ENCODE measurements around the gene NUP210.
"Not testable (repeated sequence)": the region's sequence is repeated elsewhere in the genome, so short reads cannot be mapped to it uniquely, and the experiment has no call there.

NUP210 gene

DNA sequence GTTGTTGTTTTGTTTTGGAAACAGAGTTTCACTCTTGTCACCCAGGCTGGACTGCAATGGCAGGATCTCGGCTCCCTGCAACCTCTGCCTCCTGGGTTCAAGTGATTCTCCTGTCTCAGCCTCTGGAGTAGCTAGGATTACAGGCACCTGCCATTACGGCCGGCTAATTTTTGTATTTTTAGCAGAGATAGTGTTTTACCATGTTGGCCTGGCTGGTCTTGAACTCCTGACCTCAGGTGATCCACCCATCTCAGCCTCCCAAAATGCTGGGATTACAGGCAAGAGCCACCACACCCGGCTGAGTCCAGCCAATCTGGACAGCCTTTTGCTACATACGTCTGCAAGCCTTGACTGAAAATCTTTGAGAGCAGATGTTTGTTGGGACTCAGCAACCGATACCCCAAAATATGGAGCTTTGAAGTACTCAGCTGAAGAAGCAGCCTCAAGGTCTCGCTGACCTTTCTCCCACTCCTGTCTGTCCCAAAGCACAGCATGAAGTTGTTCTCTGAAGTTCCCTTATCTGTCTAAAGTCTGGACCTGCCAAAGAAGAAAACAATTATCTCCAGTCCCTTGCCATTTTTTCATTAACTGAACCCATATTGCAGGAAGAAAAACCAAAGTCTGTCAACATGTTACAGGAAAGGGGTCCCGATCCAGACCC is 9.6 kb upstream of the NUP210 start:
- DNase-seq (ENCODE audit: low read depth): no peak

GRCh38 chr3:13428678-13429077 is 8.6 kb upstream of the NUP210 start:
- not testable (repeated sequence) for DNase-seq (ENCODE audit: low read depth)

DNA sequence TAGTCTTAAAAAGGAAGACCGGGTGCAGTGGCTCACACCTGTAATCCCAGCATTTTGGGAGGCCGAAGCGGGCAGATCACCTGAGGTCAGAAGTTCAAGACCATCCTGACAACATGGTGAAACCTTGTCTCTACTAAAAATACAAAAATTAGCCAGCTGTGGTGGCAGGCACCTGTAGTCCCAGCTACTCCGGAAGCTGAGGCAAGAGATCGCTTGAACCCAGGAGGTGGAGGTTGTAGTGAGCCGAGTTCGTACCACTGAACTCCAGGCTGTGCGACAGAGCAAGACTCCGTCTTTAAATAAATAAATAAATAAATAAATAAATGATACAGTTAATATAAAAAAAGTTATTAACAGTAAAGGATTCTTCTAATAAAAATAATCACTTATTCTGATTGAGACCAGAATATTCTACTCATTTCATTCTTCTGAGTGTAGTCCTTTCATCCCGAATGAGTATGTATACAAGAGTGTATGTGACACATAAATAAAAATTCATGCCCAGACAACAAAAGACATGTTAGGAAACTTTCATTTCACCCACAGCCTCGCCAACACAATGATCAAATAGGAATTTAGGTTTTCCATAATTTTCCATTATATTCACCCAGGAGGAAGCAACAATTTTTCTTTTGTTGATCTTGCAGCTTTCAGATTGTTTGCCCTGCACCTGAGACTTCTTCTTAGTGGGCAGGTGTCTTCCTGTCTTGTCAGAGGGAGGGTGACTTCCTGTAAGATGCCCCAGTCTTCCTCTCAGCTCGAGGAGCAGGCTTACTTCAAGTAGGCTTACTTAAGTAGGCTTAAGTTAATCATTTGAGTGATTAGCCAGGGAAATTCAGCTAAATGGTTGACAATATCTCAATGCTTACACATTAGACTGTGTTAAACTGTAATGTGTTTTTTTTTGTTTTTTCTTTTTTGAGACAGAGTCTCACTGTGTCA is 7.8 kb upstream of the NUP210 start:
- DNase-seq (ENCODE audit: low read depth): no peak

GRCh38 chr3:13426591-13426990 is 6.5 kb upstream of the NUP210 start:
- no peak for DNase-seq (ENCODE audit: low read depth)

DNA sequence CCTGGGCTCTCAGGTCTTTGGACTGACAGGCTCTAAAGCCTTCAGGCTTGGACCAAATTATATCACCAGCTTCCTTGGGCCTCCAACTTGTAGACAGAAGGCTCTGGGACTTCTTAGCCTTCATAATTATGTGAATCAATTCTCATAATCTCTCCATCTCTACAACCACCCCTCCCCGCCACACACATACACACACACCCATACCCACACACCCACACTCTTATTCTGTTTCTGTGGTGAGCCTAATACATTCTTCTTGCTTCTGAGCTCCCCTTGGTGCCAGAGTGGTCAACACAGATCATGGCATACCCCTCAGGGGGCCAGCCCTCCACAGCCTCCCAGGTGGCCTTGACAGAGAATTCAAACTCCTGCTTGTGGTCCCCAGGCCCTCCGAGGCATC is 5.6 kb upstream of the NUP210 start:
- no peak for DNase-seq (ENCODE audit: low read depth)

DNA sequence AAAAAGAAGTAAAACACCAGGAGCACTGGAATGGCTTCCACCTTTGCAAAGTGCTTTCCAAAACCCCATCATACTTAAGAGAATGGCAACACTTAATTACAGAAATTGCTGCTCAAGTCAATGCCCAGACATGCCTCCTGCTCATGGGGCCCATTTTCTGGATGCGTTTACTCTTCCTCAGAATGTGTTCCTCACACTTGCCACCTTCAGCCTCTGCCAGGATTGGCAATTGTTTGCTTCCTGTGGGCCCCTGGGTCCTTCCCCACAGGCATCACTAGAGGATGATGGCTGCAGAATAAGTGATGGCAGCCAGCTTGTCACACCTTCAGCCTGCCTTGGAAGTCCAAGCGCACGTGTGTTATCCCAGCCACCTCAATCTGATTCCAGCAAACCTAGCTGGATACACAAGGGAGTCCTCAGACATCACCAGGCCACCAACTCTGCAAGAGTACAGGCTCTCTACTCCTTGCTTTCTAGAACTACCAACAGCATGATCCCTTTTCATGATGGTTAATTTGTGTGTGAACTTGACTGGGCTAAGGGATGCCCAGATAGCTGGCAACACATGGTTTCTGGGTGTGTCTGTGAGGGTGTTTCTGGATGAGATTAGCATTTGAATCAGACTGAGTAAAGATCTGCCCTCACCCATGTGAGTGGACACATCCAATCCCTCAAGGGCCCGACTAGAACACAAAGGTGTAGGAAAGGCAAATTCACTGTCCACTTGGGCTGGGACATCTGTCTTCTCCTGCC is 4.9 kb upstream of the NUP210 start:
- no peak for DNase-seq (ENCODE audit: low read depth)

DNA sequence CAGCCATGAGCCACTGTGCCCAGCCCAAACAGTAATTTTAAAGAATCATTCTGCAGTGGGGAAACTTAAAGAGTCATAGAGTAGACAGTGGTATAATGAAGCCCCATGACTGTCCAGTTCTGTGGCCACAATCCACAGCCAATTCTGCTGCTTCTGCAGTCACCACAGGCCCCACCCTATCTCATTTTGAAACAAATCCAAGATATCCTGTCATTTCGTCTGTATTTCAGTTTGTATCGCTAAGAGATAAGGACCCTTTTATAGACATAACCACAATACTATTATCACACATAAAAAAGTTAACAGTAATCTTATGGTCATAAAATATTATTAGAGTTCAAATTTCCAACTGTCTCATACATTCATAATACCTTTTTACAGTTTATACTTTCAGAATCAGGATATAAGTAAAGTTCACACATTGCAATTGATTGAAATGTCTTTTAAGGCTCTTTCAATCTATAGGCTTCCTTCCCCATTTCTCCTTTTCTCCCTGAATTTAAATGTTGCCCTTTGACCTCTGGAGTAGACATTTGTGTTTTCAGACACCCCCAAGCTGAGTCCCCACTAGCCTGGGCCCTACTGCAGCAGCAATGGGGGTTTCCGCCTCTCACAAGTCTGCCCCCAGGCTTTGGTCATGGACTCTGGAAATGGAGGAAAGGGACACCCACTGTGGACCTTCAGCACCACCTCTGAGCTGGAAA is 4.2 kb upstream of the NUP210 start:
- no peak for DNase-seq (ENCODE audit: low read depth)

DNA sequence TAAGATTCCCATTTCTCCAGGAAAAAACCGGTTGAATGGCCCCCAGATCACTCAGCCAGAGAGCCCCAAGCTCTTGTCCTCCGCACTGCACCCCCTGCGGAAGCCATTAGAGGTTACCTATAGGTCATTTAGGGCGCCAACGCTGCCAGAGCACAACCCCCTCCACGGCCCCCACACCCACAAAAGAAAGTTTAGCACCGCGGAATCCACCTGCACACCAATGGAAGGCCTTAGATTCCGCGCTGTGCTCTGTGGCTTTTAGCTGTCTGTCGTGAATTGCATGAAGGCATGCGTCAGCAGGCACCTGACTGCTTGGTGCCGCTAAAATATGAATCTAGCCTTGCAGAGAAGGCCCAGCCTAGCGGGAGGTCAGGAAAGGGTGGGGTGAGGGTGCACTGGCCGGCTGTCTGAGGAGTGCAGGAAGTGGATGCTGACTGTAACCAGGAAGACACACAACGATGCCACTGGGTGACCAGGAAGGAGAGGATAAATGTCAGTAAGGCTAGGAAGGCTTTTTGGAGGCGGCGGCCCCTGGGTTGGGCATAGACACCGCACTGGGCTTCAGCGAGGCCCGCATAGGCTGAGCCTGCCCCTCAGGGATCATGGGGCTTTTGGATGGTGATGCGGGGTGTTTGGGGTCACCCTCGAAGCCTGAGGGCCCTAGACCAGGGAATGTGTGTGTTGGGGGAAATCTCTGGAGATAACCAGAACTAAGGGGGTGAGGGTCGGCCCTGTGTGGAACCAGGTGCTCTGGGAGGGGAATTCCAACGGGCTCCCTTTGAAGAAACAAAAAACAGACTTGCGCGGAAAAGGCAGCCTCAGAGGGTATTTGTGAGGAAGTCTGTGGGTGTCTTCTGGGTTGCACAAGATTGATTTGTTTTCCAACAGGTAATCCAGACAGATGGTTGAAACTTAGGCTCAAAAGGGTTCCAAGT is 976 bp upstream of the NUP210 start:
- DNase-seq (ENCODE audit: low read depth): no peak

DNA sequence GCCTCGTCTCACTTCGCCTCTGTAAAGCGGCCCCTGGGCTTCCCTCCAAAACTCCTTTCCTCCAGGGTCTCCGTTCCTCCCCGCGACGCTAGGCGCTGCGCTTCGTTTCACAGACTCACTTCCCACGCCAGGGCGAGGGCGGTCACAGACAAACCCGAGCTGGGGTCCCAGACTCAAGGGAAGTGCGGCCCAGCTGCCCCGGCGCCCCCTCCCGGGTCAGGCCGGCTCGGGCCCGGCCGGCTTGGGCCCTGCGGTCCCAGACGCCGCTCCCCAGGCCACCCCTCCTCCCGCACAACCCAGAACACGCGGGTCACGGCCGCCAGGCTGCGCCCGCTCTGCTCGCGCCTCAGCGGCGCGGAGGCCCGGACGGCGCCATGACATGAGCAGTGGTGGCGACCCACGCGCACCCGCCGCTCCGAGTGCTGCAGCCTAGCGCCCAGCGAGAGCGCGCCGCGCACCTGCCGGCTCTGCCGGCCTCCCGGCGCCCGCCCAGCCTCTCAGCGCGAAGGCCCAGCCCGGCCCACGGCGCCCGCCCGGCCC is 547 bp downstream of the NUP210 start:
- DNase-seq (ENCODE audit: low read depth): no peak

GRCh38 chr3:13417166-13417947 is 2.8 kb downstream of the NUP210 start:
- DNase-seq (ENCODE audit: low read depth): no peak

GRCh38 chr3:13415997-13416793 is 3.9 kb downstream of the NUP210 start:
- DNase-seq (ENCODE audit: low read depth): no peak

- DNase-seq (ENCODE audit: low read depth): no peak
Observed at GRCh38 chr3:13415236-13415986, 4.7 kb downstream of the NUP210 start.

DNA sequence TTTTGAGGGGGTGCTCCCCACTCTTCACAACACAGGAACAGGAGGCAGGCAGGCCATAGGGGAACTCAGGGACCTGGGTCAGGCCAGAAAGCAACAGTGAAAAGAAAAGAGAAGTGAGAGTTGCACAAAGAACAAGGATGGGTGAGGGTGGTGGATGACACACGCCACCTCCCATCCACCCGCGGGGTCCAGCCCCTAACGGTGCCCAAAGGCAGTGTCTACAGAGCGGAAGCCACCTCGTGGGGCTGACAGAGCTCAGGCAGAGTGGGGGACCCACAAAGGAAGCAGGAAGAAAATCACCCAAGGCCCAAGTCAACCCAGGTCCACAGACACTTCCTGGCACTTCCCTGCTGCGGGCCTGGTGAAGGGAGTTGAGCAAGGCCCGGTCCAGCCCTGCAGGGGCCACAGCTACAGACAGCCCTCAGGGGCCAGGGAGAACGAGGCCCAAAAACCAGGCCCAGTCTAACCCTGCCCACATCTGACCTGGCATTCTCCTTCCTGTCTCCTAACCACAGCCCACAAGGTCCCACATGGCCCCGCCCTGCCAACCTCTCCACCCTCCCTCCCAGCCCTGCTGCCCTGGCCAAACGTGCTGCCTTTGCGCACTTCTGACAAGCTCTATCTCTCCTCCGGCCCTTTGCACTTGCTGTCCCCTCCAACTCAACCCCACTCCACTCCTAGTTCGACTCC is 5.9 kb downstream of the NUP210 start:
- DNase-seq (ENCODE audit: low read depth): no peak

GRCh38 chr3:13411186-13411860 is 8.8 kb downstream of the NUP210 start:
- no peak for DNase-seq (ENCODE audit: low read depth)

DNA sequence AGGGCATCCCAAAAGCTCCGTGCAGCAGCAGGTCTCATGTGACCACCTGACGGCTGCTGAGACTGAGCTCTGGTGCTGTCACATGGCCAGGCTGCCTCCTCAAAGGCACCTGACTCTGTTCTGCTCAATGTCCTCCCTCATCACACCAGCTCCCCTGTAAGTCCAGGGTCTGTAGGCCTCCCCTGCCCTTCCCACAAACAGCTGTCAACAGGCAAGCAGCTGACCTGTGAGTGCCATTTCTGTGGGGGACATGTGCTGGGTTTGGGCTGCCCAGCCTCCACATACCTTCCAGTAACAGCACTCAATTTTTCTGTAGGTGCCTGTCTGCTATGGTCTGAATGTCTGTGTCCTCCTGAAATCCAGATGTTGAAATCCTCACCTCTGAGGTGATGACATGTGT is 11.2 kb downstream of the NUP210 start:
- no peak for DNase-seq (ENCODE audit: low read depth)

DNA sequence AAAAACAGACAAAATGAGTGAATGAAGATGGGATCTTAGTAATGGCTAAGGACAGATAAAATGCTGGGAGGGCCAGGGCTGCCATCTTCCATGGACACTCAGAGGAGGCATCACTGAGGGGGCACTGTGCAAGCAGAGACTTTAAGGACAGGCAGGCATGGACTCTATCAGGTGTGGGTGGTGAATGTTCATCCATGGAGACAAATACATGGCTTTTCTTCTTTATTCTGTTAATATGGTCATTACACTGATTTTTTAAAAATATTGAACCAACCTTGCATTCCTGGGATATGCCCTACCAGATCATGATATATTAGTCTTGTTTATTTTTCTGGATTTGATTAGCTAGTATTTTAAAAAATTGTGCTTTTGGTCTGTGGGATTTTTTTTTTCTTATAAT is 12.2 kb downstream of the NUP210 start:
- no peak for DNase-seq (ENCODE audit: low read depth)

GRCh38 chr3:13407475-13407874 is 12.6 kb downstream of the NUP210 start:
- no peak for DNase-seq (ENCODE audit: low read depth)

Measured in GM04504 (cell line).